ENCODE results near the gene SLC35D1.
A peak's percentile ranks its signal among the peaks of the same experiment; 100 is the strongest.
"Not testable (repeated sequence)": the region's sequence is repeated elsewhere in the genome, so short reads cannot be mapped to it uniquely, and the experiment has no call there.

Gene SLC35D1

GRCh38 chr1:67067655-67068054 is 13.7 kb upstream of the SLC35D1 start:
- H3K9ac ChIP-seq (ENCODE audit: low read depth, low read length); H3K4me1 ChIP-seq (ENCODE audit: control insufficient read depth, insufficient read depth, low read length); H3K4me3 ChIP-seq (ENCODE audit: low read depth, low read length); H3K27me3 ChIP-seq (ENCODE audit: control insufficient read depth, insufficient read depth, low read length); H3K36me3 ChIP-seq (ENCODE audit: control insufficient read depth, insufficient read depth, low read length): not testable (repeated sequence)
- peaks cover 11% of the 10 kb centered on the region for H3K9me3 ChIP-seq (ENCODE audit: control insufficient read depth, insufficient read depth, low read length)

DNA sequence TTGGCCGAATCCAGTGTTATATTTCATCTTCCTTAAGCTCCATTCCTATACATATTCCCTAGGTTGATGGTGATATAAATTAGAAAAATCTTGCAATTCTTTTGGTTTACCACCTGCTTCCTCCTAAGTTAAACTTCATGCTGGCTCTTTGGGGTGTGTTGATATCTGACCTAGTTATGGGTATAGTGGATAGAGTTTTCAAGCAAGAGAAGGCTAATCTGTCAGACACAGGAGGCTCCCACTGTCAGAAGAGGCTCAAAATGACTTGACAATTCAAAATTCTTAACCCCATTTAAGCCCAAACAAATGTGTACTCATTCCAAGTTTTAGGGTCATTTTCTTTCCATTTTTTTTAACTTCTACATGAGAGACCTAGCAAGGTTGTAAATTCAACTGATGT is 8.5 kb upstream of the SLC35D1 start:
- H3K4me1 ChIP-seq (ENCODE audit: control insufficient read depth, insufficient read depth, low read length): no peaks in the 10 kb centered on the region
- H3K9ac ChIP-seq (ENCODE audit: low read depth, low read length): no peak overlapping the region
- H3K27me3 ChIP-seq (ENCODE audit: control insufficient read depth, insufficient read depth, low read length): no peaks in the 10 kb centered on the region
- no peak overlapping the region for H3K4me3 ChIP-seq (ENCODE audit: low read depth, low read length)
- H3K9me3 ChIP-seq (ENCODE audit: control insufficient read depth, insufficient read depth, low read length): peaks cover 3% of the 10 kb centered on the region
- no peaks in the 10 kb centered on the region for H3K36me3 ChIP-seq (ENCODE audit: control insufficient read depth, insufficient read depth, low read length)

GRCh38 chr1:67061266-67061665 is 7.3 kb upstream of the SLC35D1 start:
- no peaks in the 10 kb centered on the region for H3K9me3 ChIP-seq (ENCODE audit: control insufficient read depth, insufficient read depth, low read length)
- H3K4me3 ChIP-seq (ENCODE audit: low read depth, low read length): no peak overlapping the region
- H3K36me3 ChIP-seq (ENCODE audit: control insufficient read depth, insufficient read depth, low read length): no peaks in the 10 kb centered on the region
- no peak overlapping the region for H3K9ac ChIP-seq (ENCODE audit: low read depth, low read length)
- H3K27me3 ChIP-seq (ENCODE audit: control insufficient read depth, insufficient read depth, low read length): no peaks in the 10 kb centered on the region
- H3K4me1 ChIP-seq (ENCODE audit: control insufficient read depth, insufficient read depth, low read length): no peaks in the 10 kb centered on the region

GRCh38 chr1:67060811-67061218 is 6.9 kb upstream of the SLC35D1 start:
- no peaks in the 10 kb centered on the region for H3K4me1 ChIP-seq (ENCODE audit: control insufficient read depth, insufficient read depth, low read length)
- no peaks in the 10 kb centered on the region for H3K27me3 ChIP-seq (ENCODE audit: control insufficient read depth, insufficient read depth, low read length)
- no peak overlapping the region for H3K4me3 ChIP-seq (ENCODE audit: low read depth, low read length)
- H3K36me3 ChIP-seq (ENCODE audit: control insufficient read depth, insufficient read depth, low read length): no peaks in the 10 kb centered on the region
- H3K9me3 ChIP-seq (ENCODE audit: control insufficient read depth, insufficient read depth, low read length): no peaks in the 10 kb centered on the region
- no peak overlapping the region for H3K9ac ChIP-seq (ENCODE audit: low read depth, low read length)

GRCh38 chr1:67059346-67059745 is 5.4 kb upstream of the SLC35D1 start:
- no peaks in the 10 kb centered on the region for H3K36me3 ChIP-seq (ENCODE audit: control insufficient read depth, insufficient read depth, low read length)
- no peak overlapping the region for H3K9ac ChIP-seq (ENCODE audit: low read depth, low read length)
- H3K4me1 ChIP-seq (ENCODE audit: control insufficient read depth, insufficient read depth, low read length): peaks cover 3% of the 10 kb centered on the region
- H3K9me3 ChIP-seq (ENCODE audit: control insufficient read depth, insufficient read depth, low read length): no peaks in the 10 kb centered on the region
- no peaks in the 10 kb centered on the region for H3K27me3 ChIP-seq (ENCODE audit: control insufficient read depth, insufficient read depth, low read length)
- H3K4me3 ChIP-seq (ENCODE audit: low read depth, low read length): no peak overlapping the region

DNA sequence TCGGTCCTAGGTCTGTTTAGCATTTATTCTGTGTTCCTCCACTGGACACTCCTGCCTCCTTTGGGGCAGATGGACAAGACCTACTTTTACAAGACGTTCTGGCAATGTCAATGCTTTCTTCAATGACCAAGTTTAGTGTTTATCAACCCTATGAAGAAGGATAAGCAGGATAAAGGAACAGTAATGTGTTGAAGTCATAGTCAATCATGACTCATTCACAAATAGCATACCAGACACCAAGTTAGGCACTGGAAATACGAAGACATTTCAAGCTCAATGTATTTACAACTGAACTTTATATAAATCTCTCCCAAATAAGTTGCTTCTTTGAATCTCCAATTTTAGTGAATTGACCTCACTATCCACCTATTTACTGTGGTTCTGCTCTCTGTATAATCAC is 4.8 kb upstream of the SLC35D1 start:
- H3K36me3 ChIP-seq (ENCODE audit: control insufficient read depth, insufficient read depth, low read length): no peaks in the 10 kb centered on the region
- peaks cover 3% of the 10 kb centered on the region for H3K4me1 ChIP-seq (ENCODE audit: control insufficient read depth, insufficient read depth, low read length)
- H3K27me3 ChIP-seq (ENCODE audit: control insufficient read depth, insufficient read depth, low read length): no peaks in the 10 kb centered on the region
- no peak overlapping the region for H3K9ac ChIP-seq (ENCODE audit: low read depth, low read length)
- no peaks in the 10 kb centered on the region for H3K9me3 ChIP-seq (ENCODE audit: control insufficient read depth, insufficient read depth, low read length)
- no peak overlapping the region for H3K4me3 ChIP-seq (ENCODE audit: low read depth, low read length)

DNA sequence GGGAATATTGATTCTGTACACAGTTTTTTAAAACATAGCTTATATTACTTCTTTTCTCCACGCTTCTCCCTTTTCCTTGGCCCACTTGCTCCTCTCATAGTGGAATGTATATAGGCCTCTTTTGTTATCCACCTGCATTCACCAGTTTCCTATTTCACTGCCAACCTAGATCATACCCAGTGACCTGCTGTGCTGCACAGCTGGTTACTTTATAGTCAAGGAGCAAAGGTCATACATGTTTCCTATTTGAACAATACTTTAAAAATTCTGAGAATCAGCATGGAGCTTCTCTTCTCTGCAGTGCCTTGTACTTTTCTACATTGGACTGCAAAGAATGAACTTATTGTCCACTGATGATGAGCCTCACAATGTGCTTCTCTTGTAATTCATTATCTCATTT is 4.3 kb upstream of the SLC35D1 start:
- H3K27me3 ChIP-seq (ENCODE audit: control insufficient read depth, insufficient read depth, low read length): no peaks in the 10 kb centered on the region
- H3K9me3 ChIP-seq (ENCODE audit: control insufficient read depth, insufficient read depth, low read length): no peaks in the 10 kb centered on the region
- H3K4me1 ChIP-seq (ENCODE audit: control insufficient read depth, insufficient read depth, low read length): peaks cover 3% of the 10 kb centered on the region
- no peak overlapping the region for H3K4me3 ChIP-seq (ENCODE audit: low read depth, low read length)
- H3K36me3 ChIP-seq (ENCODE audit: control insufficient read depth, insufficient read depth, low read length): no peaks in the 10 kb centered on the region
- H3K9ac ChIP-seq (ENCODE audit: low read depth, low read length): no peak overlapping the region

DNA sequence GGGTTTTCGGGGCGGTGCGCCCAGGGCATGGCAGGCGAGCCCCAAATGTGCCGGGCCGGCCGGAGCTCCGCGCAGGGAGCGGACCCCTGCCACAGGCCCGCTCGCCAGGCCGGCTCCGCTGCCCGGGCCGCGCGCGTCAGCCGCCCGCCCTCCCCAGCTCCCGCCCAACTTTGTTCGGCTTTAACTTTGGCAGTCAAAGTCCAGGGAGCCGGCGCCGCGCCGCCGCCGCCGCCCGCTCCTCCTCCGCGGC is 488 bp downstream of the SLC35D1 start:
- no peaks in the 10 kb centered on the region for H3K9me3 ChIP-seq (ENCODE audit: control insufficient read depth, insufficient read depth, low read length)
- no peaks in the 10 kb centered on the region for H3K36me3 ChIP-seq (ENCODE audit: control insufficient read depth, insufficient read depth, low read length)
- H3K4me3 ChIP-seq (ENCODE audit: low read depth, low read length): peak overlapping the region; percentile 72
- H3K4me1 ChIP-seq (ENCODE audit: control insufficient read depth, insufficient read depth, low read length): peaks cover 5% of the 10 kb centered on the region
- peak overlapping the region; percentile 50 for H3K9ac ChIP-seq (ENCODE audit: low read depth, low read length)
- peaks cover 8% of the 10 kb centered on the region for H3K27me3 ChIP-seq (ENCODE audit: control insufficient read depth, insufficient read depth, low read length)

GRCh38 chr1:67052741-67053534 is 1.0 kb downstream of the SLC35D1 start:
- Histone ChIP-seq H3K36me3 (ENCODE audit: control insufficient read depth, insufficient read depth, low read length) (no peaks in the 10 kb centered on the region), H3K4me1 (ENCODE audit: control insufficient read depth, insufficient read depth, low read length) (peaks cover 5% of the 10 kb centered on the region), H3K27me3 (ENCODE audit: control insufficient read depth, insufficient read depth, low read length) (peaks cover 8% of the 10 kb centered on the region), H3K4me3 (ENCODE audit: low read depth, low read length) (peak overlapping the region; percentile 72), H3K9me3 (ENCODE audit: control insufficient read depth, insufficient read depth, low read length) (no peaks in the 10 kb centered on the region), H3K9ac (ENCODE audit: low read depth, low read length) (peak overlapping the region; percentile 50)

DNA sequence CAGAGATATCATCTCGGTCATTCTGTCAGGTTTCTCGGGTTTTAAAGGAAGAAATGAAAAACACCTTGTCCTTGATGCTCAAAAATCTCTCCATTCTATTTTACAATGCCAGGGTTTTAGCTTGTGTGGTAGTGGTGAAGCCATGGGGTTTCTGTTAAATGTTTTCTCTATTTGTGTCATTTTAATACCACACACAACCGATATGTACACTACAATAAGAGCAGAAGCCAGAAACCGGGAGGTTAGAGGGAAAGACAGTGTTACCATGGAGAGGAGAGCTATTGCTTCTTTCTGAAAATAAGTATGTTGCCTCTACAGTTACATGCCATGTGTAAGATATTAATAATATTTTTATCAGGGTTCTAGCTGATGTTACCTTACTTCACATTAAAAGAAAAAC is 2.8 kb downstream of the SLC35D1 start:
- peaks cover 5% of the 10 kb centered on the region for H3K4me1 ChIP-seq (ENCODE audit: control insufficient read depth, insufficient read depth, low read length)
- no peaks in the 10 kb centered on the region for H3K9me3 ChIP-seq (ENCODE audit: control insufficient read depth, insufficient read depth, low read length)
- H3K27me3 ChIP-seq (ENCODE audit: control insufficient read depth, insufficient read depth, low read length): peaks cover 8% of the 10 kb centered on the region
- no peak overlapping the region for H3K4me3 ChIP-seq (ENCODE audit: low read depth, low read length)
- no peaks in the 10 kb centered on the region for H3K36me3 ChIP-seq (ENCODE audit: control insufficient read depth, insufficient read depth, low read length)
- H3K9ac ChIP-seq (ENCODE audit: low read depth, low read length): no peak overlapping the region

- H3K36me3 ChIP-seq (ENCODE audit: control insufficient read depth, insufficient read depth, low read length): no peaks in the 10 kb centered on the region
- peaks cover 3% of the 10 kb centered on the region for H3K4me1 ChIP-seq (ENCODE audit: control insufficient read depth, insufficient read depth, low read length)
- H3K9ac ChIP-seq (ENCODE audit: low read depth, low read length): no peak overlapping the region
- H3K9me3 ChIP-seq (ENCODE audit: control insufficient read depth, insufficient read depth, low read length): no peaks in the 10 kb centered on the region
- no peaks in the 10 kb centered on the region for H3K27me3 ChIP-seq (ENCODE audit: control insufficient read depth, insufficient read depth, low read length)
- no peak overlapping the region for H3K4me3 ChIP-seq (ENCODE audit: low read depth, low read length)
Observed at GRCh38 chr1:67044631-67045270, 9.2 kb downstream of the SLC35D1 start.

- Histone ChIP-seq H3K36me3 (ENCODE audit: control insufficient read depth, insufficient read depth, low read length) (no peaks in the 10 kb centered on the region), H3K9ac (ENCODE audit: low read depth, low read length) (no peak overlapping the region), H3K27me3 (ENCODE audit: control insufficient read depth, insufficient read depth, low read length) (no peaks in the 10 kb centered on the region), H3K4me1 (ENCODE audit: control insufficient read depth, insufficient read depth, low read length) (peaks cover 3% of the 10 kb centered on the region), H3K4me3 (ENCODE audit: low read depth, low read length) (no peak overlapping the region), H3K9me3 (ENCODE audit: control insufficient read depth, insufficient read depth, low read length) (no peaks in the 10 kb centered on the region)
Observed at GRCh38 chr1:67043366-67043765, 10.6 kb downstream of the SLC35D1 start.
